Epithelial cell of proximal tubule (primary cell): ENCODE data around the gene NPAS3. TPM values are rescaled to one million over a fixed set of nuclear protein-coding genes. Genes with fewer than 3 reads are reported as not detected.

Experiments used
- DNase-seq: peaks from one replicate; pipeline ENCODE4 v3.0.0-alpha.2; 2011; ENCODE audit warnings: low read depth
- H3K4me3 ChIP-seq: 2 replicates; pipeline ENCODE4 v1.5.1; 2011; ENCODE audit warnings: low read depth, mild to moderate bottlenecking, low read length
- CTCF ChIP-seq: conservative IDR thresholded peaks from 2 replicates; pipeline ENCODE4 v1.5.1; 2012; ENCODE audit warnings: low read depth, mild to moderate bottlenecking, low read length
- total RNA-seq: library from RNA; depleted of rRNA; stranded (reverse); fragments of >200 nt; gene quantifications from 2 replicates; pipeline ENCODE4 v1.2.3, GENCODE V29; 2015

Gene NPAS3
- total RNA-seq, 1 donor from 2014 or later = 0.35 TPM

DNA sequence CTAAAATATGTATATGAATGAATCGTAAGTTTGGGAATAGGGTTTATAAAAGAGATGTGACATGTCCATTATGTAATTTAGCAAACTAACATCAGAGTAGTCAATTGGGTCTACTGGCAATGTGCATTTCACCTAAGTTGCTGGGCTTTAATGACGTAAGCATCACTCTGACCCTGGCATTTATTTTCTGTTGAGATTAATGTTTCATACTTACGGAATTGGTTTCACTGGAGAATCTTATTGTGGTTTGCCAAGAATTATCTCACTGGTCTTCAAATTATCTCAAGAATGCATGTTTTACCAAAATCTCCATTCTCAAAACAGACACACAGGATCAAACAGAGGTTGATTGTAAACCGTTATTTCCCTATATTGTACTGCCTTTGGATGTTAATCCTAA is 437.1 kb downstream of the NPAS3 start:
- no peak overlapping the region for H3K4me3 ChIP-seq
- DNase-seq = no peak
- TF ChIP-seq CTCF = no peak

- DNase-seq = no peak
- TF ChIP-seq CTCF = no peak
- H3K4me3 ChIP-seq = no peak overlapping the region
These were observed 437.8 kb downstream of the NPAS3 start for GRCh38 chr14:33376510-33376909.

GRCh38 chr14:33377596-33378390 is 439.1 kb downstream of the NPAS3 start:
- no peak overlapping the region for H3K4me3 ChIP-seq
- no peak for DNase-seq
- no peak for TF ChIP-seq CTCF

- no peak overlapping the region for H3K4me3 ChIP-seq
- no peak for TF ChIP-seq CTCF
- no peak for DNase-seq
These were observed 443.0 kb downstream of the NPAS3 start for GRCh38 chr14:33381717-33382116.

DNA sequence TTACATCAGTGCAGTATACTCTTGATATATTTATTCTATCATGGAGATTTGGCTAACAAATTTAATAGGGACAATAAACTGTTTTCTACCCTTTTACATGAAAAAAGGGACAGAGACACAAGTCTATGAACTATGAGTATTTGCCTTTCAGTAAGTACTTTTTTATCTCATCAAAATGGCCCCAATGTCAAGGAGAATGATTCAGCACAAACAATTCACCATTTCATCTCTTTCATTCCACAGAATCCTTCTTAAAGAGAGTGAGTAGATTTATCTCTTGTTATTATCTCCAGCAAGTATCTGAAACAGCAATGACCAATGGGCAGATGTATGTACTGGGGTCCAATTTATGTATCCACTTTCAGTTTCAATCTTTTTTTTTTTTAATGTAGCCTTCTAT is 447.5 kb downstream of the NPAS3 start:
- TF ChIP-seq CTCF = no peak
- H3K4me3 ChIP-seq = no peak overlapping the region
- no peak for DNase-seq

- no peak overlapping the region for H3K4me3 ChIP-seq
- no peak for DNase-seq
- no peak for TF ChIP-seq CTCF
These were observed 448.1 kb downstream of the NPAS3 start for GRCh38 chr14:33386781-33387180.

DNA sequence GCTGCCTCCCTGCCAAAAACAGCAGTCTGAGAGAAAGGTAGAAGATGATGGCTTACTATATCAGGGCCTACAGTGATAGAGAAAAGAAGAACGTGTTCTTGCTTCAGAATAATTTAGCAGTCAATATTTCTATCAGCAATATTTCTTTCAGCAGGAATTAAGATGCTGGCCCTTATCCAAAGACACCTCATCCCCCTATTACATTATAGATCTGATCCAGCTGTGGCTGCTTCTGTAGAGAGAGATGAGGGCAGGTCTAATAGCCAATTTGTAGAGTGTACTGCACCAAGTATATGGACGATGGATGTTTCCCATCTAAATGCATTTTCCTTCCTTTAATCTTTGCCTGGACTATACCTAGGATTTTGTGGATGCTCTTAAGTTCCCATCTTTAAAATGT is 451.7 kb downstream of the NPAS3 start:
- TF ChIP-seq CTCF = no peak
- no peak overlapping the region for H3K4me3 ChIP-seq
- DNase-seq = no peak
